Neural crest cell (in vitro differentiated cells): Measurements from ENCODE around the gene RAP1GDS1. TPM values are rescaled to one million over a fixed set of nuclear protein-coding genes. Genes with fewer than 3 reads are reported as not detected.

Source experiments
- DNase-seq: peaks from one replicate; pipeline ENCODE4 v3.0.0; 2021; ENCODE audit warnings: low read depth, mixed read lengths, low spot score
- H3K27ac Mint-ChIP-seq: one replicate; pipeline ENCODE4 v1.8.0; 2021; ENCODE audit warnings: mild to moderate bottlenecking, mixed read lengths; ENCODE audit not compliant: unreplicated experiment
- H3K27me3 Mint-ChIP-seq: 2 replicates; pipeline ENCODE4 v1.8.0; 2021; ENCODE audit warnings: low read depth, mild to moderate bottlenecking, mixed read lengths
- H3K36me3 Mint-ChIP-seq: 2 replicates; pipeline ENCODE4 v1.8.0; 2021; ENCODE audit warnings: low read depth, mild to moderate bottlenecking, mixed read lengths
- H3K4me1 Mint-ChIP-seq: 2 replicates; pipeline ENCODE4 v1.8.0; 2021; ENCODE audit warnings: mixed read lengths
- H3K4me3 Mint-ChIP-seq: one replicate; pipeline ENCODE4 v1.8.0; 2021; ENCODE audit warnings: mild to moderate bottlenecking, mixed read lengths
- H3K9me3 Mint-ChIP-seq: 2 replicates; pipeline ENCODE4 v1.8.0; 2021; ENCODE audit warnings: mixed read lengths
- CTCF ChIP-seq: fragments of 200-600 bp; sonication (generic); conservative IDR thresholded peaks from 2 replicates; pipeline ENCODE4 v1.5.0; 2021; ENCODE audit warnings: antibody characterized with exemption, mild to moderate bottlenecking
- total RNA-seq: library from RNA; stranded (reverse); gene quantifications from 2 replicates; pipeline ENCODE4 v1.2.1, GENCODE V29; 2021

The RAP1GDS1 gene
- total RNA-seq, 1 donor from 2014 or later, result 46.3 TPM

GRCh38 chr4:98237204-98237603 is 24.0 kb upstream of the RAP1GDS1 start:
- no peak for DNase-seq
- Mint-ChIP-seq H3K36me3 (no peaks in the 10 kb centered on the region), H3K4me3 (no peak overlapping the region), H3K27ac (no peak overlapping the region), H3K9me3 (no peaks in the 10 kb centered on the region), H3K4me1 (peaks cover 3% of the 10 kb centered on the region), H3K27me3 (peaks cover 2% of the 10 kb centered on the region)
- TF ChIP-seq CTCF, result no peak

GRCh38 chr4:98242063-98242462 is 19.1 kb upstream of the RAP1GDS1 start:
- H3K9me3 Mint-ChIP-seq, result no peaks in the 10 kb centered on the region
- peaks cover 2% of the 10 kb centered on the region for H3K27me3 Mint-ChIP-seq
- H3K4me3 Mint-ChIP-seq, result no peak overlapping the region
- H3K4me1 Mint-ChIP-seq, result no peaks in the 10 kb centered on the region
- no peak overlapping the region for H3K27ac Mint-ChIP-seq
- DNase-seq, result no peak
- TF ChIP-seq CTCF, result no peak
- no peaks in the 10 kb centered on the region for H3K36me3 Mint-ChIP-seq

GRCh38 chr4:98242538-98242937 is 18.6 kb upstream of the RAP1GDS1 start:
- no peak for DNase-seq
- H3K36me3 Mint-ChIP-seq, result no peaks in the 10 kb centered on the region
- no peak for TF ChIP-seq CTCF
- no peak overlapping the region for H3K4me3 Mint-ChIP-seq
- no peak overlapping the region for H3K27ac Mint-ChIP-seq
- H3K9me3 Mint-ChIP-seq, result no peaks in the 10 kb centered on the region
- peaks cover 1% of the 10 kb centered on the region for H3K27me3 Mint-ChIP-seq
- H3K4me1 Mint-ChIP-seq, result no peaks in the 10 kb centered on the region

GRCh38 chr4:98245226-98245625 is 16.0 kb upstream of the RAP1GDS1 start:
- Mint-ChIP-seq H3K27me3 (no peaks in the 10 kb centered on the region), H3K36me3 (no peaks in the 10 kb centered on the region), H3K9me3 (no peaks in the 10 kb centered on the region), H3K4me3 (no peak overlapping the region), H3K27ac (no peak overlapping the region), H3K4me1 (no peaks in the 10 kb centered on the region)
- DNase-seq, result no peak
- no peak for TF ChIP-seq CTCF

GRCh38 chr4:98248934-98249333 is 12.2 kb upstream of the RAP1GDS1 start:
- DNase-seq, result no peak
- Mint-ChIP-seq H3K9me3 (no peaks in the 10 kb centered on the region), H3K27ac (no peak overlapping the region), H3K27me3 (no peaks in the 10 kb centered on the region), H3K4me3 (no peak overlapping the region), H3K36me3 (no peaks in the 10 kb centered on the region), H3K4me1 (no peaks in the 10 kb centered on the region)
- no peak for TF ChIP-seq CTCF

GRCh38 chr4:98249831-98250230 is 11.4 kb upstream of the RAP1GDS1 start:
- TF ChIP-seq CTCF, result no peak
- Mint-ChIP-seq H3K9me3 (no peaks in the 10 kb centered on the region), H3K27me3 (no peaks in the 10 kb centered on the region), H3K27ac (no peak overlapping the region), H3K4me1 (no peaks in the 10 kb centered on the region), H3K36me3 (no peaks in the 10 kb centered on the region), H3K4me3 (no peak overlapping the region)
- no peak for DNase-seq
